Stimulated activated CD8-positive, alpha-beta memory T cell treated with anti-CD3 and anti-CD28 coated beads, Interleukin-4, amount 100 ng/mL, for 24 hours (primary cell): ENCODE data around the gene GFY.
A peak's percentile ranks its signal among the peaks of the same experiment; 100 is the strongest.

Source experiments
- DNase-seq: peaks from one replicate; pipeline ENCODE4 v3.0.0-alpha.2; 2020; ENCODE audit warnings: low read depth

GFY gene

GRCh38 chr19:49428547-49429451 is 3.6 kb downstream of the GFY start:
- no peak for DNase-seq

GRCh38 chr19:49430172-49430677 is 5.0 kb downstream of the GFY start:
- no peak for DNase-seq

- no peak for DNase-seq
These were observed 5.6 kb downstream of the GFY start for GRCh38 chr19:49430678-49431329.

GRCh38 chr19:49431330-49431749 is 6.2 kb downstream of the GFY start:
- DNase-seq, result no peak

GRCh38 chr19:49432141-49433073 is 7.2 kb downstream of the GFY start:
- DNase-seq, result no peak

- no peak for DNase-seq
These were observed 8.2 kb downstream of the GFY start for GRCh38 chr19:49433240-49433901.

GRCh38 chr19:49434907-49435583 is 9.9 kb downstream of the GFY start:
- no peak for DNase-seq

GRCh38 chr19:49435670-49436069 is 10.5 kb downstream of the GFY start:
- DNase-seq, result no peak

- DNase-seq, result peak; percentile 47
These were observed 11.3 kb downstream of the GFY start for GRCh38 chr19:49436381-49437017.

GRCh38 chr19:49437231-49437630 is 12.0 kb downstream of the GFY start:
- no peak for DNase-seq

- DNase-seq, result no peak
These were observed 13.1 kb downstream of the GFY start for GRCh38 chr19:49438261-49438660.

- DNase-seq, result no peak
These were observed 14.6 kb downstream of the GFY start for GRCh38 chr19:49439836-49440235.

- DNase-seq, result no peak
These were observed 15.4 kb downstream of the GFY start for GRCh38 chr19:49440439-49441209.

GRCh38 chr19:49441210-49441959 is 16.2 kb downstream of the GFY start, which contains the start of gene SLC17A7:
Gene SLC17A7, minus strand, starts transcription at chr19:49441527. Its CDS starts 148 bp downstream, at chr19:49441379.
- DNase-seq, result no peak

- DNase-seq, result no peak
These were observed 16.8 kb downstream of the GFY start for GRCh38 chr19:49441960-49442350.

GRCh38 chr19:49442354-49442753 is 17.2 kb downstream of the GFY start:
- DNase-seq, result no peak

- no peak for DNase-seq
These were observed 17.7 kb downstream of the GFY start for GRCh38 chr19:49442771-49443365.

- DNase-seq, result peak; percentile 88
These were observed 18.3 kb downstream of the GFY start for GRCh38 chr19:49443366-49444099.
